DND-41 (cell line): Measurements from ENCODE around the gene GSTA5.

Source experiments
- EZH2 ChIP-seq: IDR thresholded peaks from 3 replicates; pipeline ENCODE4 v1.6.1; 2012; ENCODE audit warnings: borderline replicate concordance, low read depth, mild to moderate bottlenecking, moderate library complexity, low read length, inconsistent platforms; ENCODE audit not compliant: severe bottlenecking
- TF ChIP-seq, protein P1 (sequence below): IDR thresholded peaks from 2 replicates; pipeline ENCODE4 v1.5.1; 2012; ENCODE audit warnings: borderline replicate concordance, low read length, moderate library complexity, mild to moderate bottlenecking; ENCODE audit not compliant: poor library complexity, severe bottlenecking; ENCODE audit errors: extremely low read depth

- TF ChIP-seq, protein P1, sequence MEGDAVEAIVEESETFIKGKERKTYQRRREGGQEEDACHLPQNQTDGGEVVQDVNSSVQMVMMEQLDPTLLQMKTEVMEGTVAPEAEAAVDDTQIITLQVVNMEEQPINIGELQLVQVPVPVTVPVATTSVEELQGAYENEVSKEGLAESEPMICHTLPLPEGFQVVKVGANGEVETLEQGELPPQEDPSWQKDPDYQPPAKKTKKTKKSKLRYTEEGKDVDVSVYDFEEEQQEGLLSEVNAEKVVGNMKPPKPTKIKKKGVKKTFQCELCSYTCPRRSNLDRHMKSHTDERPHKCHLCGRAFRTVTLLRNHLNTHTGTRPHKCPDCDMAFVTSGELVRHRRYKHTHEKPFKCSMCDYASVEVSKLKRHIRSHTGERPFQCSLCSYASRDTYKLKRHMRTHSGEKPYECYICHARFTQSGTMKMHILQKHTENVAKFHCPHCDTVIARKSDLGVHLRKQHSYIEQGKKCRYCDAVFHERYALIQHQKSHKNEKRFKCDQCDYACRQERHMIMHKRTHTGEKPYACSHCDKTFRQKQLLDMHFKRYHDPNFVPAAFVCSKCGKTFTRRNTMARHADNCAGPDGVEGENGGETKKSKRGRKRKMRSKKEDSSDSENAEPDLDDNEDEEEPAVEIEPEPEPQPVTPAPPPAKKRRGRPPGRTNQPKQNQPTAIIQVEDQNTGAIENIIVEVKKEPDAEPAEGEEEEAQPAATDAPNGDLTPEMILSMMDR = no peak
- TF ChIP-seq EZH2 = no peak
These were observed 39.3 kb downstream of the GSTA5 start for GRCh38 chr6:52801188-52801841.
